Thymus (tissue), 11 donors: ENCODE results near the gene TMA7. TPM values are rescaled to one million over a fixed set of nuclear protein-coding genes. Genes with fewer than 3 reads are reported as not detected.

Source experiments
- DNase-seq, 9 donors: peaks; one replicate each; pipeline ENCODE4 v3.0.0-alpha.2; 2013; ENCODE audit warnings: low spot score in 9 of 9, low read depth in 6 of 9, missing footprints in 1 of 9
- H3K27ac ChIP-seq, 2 donors: one replicate each; pipeline ENCODE4 v1.5.1; 2013; ENCODE audit warnings: control low read depth in 1 of 2, low read depth in 1 of 2, low read length in 1 of 2, mild to moderate bottlenecking in 1 of 2, moderate library complexity in 1 of 2
- H3K27me3 ChIP-seq, 2 donors: one replicate each; pipeline ENCODE4 v1.5.1; 2013; ENCODE audit warnings: low read length in 1 of 2; ENCODE audit not compliant: control insufficient read depth in 2 of 2, insufficient read depth in 1 of 2
- H3K36me3 ChIP-seq, 2 donors: one replicate each; pipeline ENCODE4 v1.5.1; 2013; ENCODE audit warnings: low read length in 1 of 2, mild to moderate bottlenecking in 1 of 2, moderate library complexity in 1 of 2; ENCODE audit not compliant: control insufficient read depth in 2 of 2, insufficient read depth in 2 of 2
- H3K4me1 ChIP-seq, 2 donors: one replicate each; pipeline ENCODE4 v1.5.1; 2013; ENCODE audit warnings: low read length in 2 of 2; ENCODE audit not compliant: control insufficient read depth in 2 of 2, insufficient read depth in 2 of 2
- H3K4me3 ChIP-seq, 2 donors: one replicate each; pipeline ENCODE4 v1.5.1; 2013; ENCODE audit warnings: low read length in 2 of 2, control low read depth in 1 of 2, mild to moderate bottlenecking in 1 of 2
- H3K9me3 ChIP-seq, 2 donors: one replicate each; pipeline ENCODE4 v1.5.1; 2013; ENCODE audit warnings: low read length in 1 of 2, mild to moderate bottlenecking in 1 of 2; ENCODE audit not compliant: control insufficient read depth in 2 of 2, insufficient read depth in 1 of 2
- WGBS: extraction: QIAGEN DNeasy Blood & Tissue Kit; methylation state at CpG from one replicate; pipeline ENCODE4 v1.1.7; 2013; 5-methylcytosine and 5-hydroxymethylcytosine counted together
- polyA plus RNA-seq: library from polyadenylated mRNA; stranded (reverse); fragments of 200-250 nt; gene quantifications from one replicate; pipeline ENCODE4 v1.2.3, GENCODE V29; 2013
- total RNA-seq: library from RNA; stranded (reverse); fragments of 120-200 nt; gene quantifications from one replicate; pipeline ENCODE4 v1.2.4, GENCODE V29; 2013
- donor health status: healthy.

Gene TMA7
- total and polyA plus RNA-seq, 2 donors, result 660 to 735 TPM

DNA sequence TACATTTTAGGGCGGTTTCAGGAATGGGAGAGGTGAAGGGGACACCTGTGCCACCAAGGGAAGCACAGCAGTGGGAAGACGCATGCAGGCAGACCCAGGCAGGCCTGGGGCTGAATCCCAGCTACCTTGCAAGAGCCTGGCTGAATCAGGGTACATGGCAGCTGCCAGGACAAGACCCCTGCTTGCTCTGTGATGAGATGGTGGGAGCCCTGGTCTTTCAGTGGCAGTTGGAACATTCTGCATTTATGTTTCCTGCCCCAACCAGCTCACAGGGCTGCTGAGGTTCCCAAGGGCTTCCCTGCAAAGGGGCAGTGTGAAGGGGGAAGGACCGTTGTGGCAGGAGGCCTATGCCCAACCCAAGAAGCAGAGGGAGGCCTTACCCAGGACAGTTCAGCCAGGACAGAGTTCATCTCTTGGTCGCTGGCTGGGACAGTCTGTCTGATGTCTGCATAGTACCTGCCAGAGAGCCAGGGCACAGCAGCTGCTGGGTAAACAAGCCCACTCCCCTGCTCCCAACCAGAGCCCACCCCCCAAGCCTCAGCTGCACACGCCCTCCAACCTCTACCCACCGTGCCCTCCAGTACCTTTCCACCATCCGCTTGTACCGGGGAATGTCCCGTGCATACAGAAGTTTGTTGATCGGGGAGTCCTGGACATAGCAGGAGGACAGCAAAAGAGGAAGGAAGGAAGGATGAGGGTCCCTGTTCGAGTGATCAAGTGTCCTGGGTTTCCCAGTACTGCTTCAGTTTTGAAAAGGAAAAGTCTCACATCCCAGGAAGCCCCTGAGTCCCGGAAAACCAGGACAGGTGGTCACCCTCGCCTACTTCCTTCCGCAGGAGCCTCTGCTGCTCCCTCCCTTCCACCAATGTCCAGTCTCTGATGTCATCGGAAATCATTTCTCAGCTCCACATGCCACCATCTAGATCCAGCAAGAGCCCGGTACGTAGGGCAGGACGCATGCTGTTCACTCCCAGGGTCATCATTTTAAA is 33.3 kb upstream of the TMA7 start:
- Histone ChIP-seq H3K27me3 (no peaks in the 10 kb centered on the region), H3K9me3 (no peaks in the 10 kb centered on the region), H3K27ac (no peak overlapping the region), H3K36me3 (peaks cover 0 to 32% of the 10 kb centered on the region in 2 donors), H3K4me3 (no peak overlapping the region), H3K4me1 (no peaks in the 10 kb centered on the region)
- 92% methylated on average over 18 of the region's 18 CpGs for WGBS
- no peak for DNase-seq

DNA sequence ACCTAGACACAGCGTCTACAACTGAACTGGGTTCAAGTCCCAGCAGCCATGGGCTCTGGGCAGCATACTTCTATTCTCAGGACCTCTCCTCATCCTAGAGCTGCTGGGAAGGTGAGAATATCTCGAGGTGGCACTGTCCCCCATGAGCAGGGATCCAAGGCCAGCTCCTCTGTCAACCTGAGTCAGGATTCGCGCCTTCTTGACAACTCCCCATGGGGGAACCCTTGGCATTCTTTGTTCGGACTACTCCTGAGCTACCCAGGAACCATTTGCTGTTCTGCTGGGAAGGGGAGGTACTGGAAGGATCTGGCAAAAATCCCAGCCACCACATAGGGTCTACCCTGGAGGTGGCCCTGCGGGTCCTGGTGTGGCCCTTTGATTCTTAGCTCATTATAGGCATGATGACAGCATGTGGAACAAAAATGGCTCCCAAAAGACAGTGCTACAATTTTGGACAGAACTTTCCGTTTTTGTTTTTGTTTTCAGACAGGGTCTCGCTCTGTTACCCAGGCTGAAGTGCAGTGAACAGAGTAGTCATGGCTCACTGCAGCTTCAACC is 32.4 kb upstream of the TMA7 start:
- Histone ChIP-seq H3K27me3 (no peaks in the 10 kb centered on the region), H3K4me1 (no peaks in the 10 kb centered on the region), H3K9me3 (no peaks in the 10 kb centered on the region), H3K4me3 (no peak overlapping the region), H3K27ac (no peak overlapping the region), H3K36me3 (peaks cover 0 to 41% of the 10 kb centered on the region in 2 donors)
- 97% methylated on average over 8 of the region's 8 CpGs for WGBS
- no peak for DNase-seq

GRCh38 chr3:48408823-48409281 is 31.2 kb upstream of the TMA7 start:
- no peaks in the 10 kb centered on the region for H3K4me1 ChIP-seq
- no peaks in the 10 kb centered on the region for H3K9me3 ChIP-seq
- peaks cover 0 to 45% of the 10 kb centered on the region in 2 donors for H3K36me3 ChIP-seq
- no peak overlapping the region for H3K27ac ChIP-seq
- 95% methylated on average over 4 of the region's 4 CpGs for WGBS
- no peak overlapping the region for H3K4me3 ChIP-seq
- no peaks in the 10 kb centered on the region for H3K27me3 ChIP-seq
- no peak for DNase-seq

DNA sequence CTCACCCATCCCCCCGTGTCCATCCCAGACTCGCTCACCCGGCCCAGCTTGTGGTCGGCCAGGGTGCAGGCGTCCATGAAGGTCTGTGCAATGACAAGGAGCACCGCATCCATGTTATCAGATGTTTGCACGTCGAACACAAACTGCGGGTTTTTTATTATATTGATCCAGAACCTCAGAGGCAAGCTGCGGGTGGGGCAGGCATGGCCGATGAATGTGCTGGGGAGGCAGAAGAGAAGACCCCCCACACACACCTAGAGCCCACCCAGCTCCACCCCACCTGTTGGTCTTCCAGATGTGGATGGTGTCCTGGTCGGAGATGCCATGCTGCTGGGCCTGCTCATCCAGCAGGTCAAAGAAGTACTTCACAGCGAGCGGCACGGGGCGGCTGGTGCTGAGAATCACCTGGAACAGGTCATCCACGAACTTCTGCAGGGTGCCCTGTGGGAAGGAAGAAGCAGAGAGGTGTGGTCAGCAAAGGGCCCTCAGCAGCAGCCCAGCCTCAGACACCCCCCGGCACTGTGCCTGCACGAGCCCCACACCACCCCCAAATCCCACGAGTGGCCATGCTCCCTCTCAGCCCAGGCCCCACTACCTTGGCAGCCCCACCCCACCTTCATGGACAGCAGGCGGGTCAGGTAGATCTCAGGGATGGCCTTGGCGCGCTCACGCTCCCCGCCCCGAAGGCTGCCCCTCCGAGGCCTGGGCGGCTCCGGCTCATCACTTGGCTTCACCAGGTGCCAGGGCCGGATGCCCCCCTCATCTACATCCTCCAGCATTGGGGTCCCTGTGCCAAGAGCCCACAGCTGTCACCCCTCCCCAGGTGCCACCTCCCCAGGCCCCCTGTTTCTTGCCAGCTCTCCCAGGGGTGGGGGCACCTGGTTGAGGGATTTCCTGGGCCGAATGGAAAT is 30.5 kb upstream of the TMA7 start:
- no peak for DNase-seq

GRCh38 chr3:48410205-48411040 is 29.6 kb upstream of the TMA7 start:
- H3K9me3 ChIP-seq, result no peaks in the 10 kb centered on the region
- H3K4me1 ChIP-seq, result no peaks in the 10 kb centered on the region
- WGBS, result 97% methylated on average over 16 of the region's 16 CpGs
- no peak overlapping the region for H3K27ac ChIP-seq
- no peak overlapping the region for H3K4me3 ChIP-seq
- H3K27me3 ChIP-seq, result no peaks in the 10 kb centered on the region
- H3K36me3 ChIP-seq, result peaks cover 0 to 51% of the 10 kb centered on the region in 2 donors
- no peak for DNase-seq

More for the DNA sequence above, 30.5 kb upstream of the TMA7 start:
- H3K36me3 ChIP-seq, result peaks cover 0 to 49% of the 10 kb centered on the region in 2 donors
- WGBS, result 98% methylated on average over 31 of the region's 31 CpGs
- no peaks in the 10 kb centered on the region for H3K9me3 ChIP-seq
- no peaks in the 10 kb centered on the region for H3K4me1 ChIP-seq
- no peaks in the 10 kb centered on the region for H3K27me3 ChIP-seq
- no peak overlapping the region for H3K27ac ChIP-seq
- H3K4me3 ChIP-seq, result no peak overlapping the region

DNA sequence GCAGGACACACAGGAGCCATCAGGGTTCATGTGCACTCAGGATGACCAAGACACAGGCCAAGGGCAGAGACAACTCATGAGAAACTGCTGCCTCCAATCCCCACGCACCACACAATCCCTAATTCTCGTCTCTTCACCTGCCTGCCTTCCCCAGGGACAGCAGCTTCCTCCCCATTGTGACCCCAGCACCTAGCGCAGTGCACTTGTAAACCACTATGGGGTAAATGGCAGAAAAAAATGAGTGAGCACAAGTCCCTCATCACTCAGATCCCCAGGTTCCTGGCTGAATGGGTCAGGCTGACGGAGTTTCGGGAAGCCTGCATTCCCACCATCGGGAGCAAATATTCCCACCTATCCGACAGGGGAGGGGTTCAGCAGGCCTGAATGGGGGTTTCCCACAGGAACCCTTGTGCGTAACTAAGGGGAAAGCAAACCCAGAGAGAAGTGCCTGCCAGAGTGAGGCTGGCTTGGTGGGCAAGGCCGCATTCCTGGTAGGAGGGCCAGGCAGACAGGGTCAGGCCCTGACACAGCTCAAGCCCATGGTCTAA is 28.9 kb upstream of the TMA7 start:
- WGBS, result 97% methylated on average over 9 of the region's 9 CpGs
- no peaks in the 10 kb centered on the region for H3K4me1 ChIP-seq
- H3K27me3 ChIP-seq, result no peaks in the 10 kb centered on the region
- H3K27ac ChIP-seq, result no peak overlapping the region
- H3K4me3 ChIP-seq, result no peak overlapping the region
- DNase-seq, result no peak
- no peaks in the 10 kb centered on the region for H3K9me3 ChIP-seq
- H3K36me3 ChIP-seq, result peaks cover 0 to 51% of the 10 kb centered on the region in 2 donors

GRCh38 chr3:48411606-48412374 is 28.3 kb upstream of the TMA7 start:
- Histone ChIP-seq H3K36me3 (peaks cover 0 to 51% of the 10 kb centered on the region in 2 donors), H3K27ac (no peak overlapping the region), H3K4me1 (no peaks in the 10 kb centered on the region), H3K27me3 (no peaks in the 10 kb centered on the region), H3K9me3 (no peaks in the 10 kb centered on the region), H3K4me3 (no peak overlapping the region)
- 96% methylated on average over 11 of the region's 11 CpGs for WGBS
- DNase-seq, result no peak
